ENCODE measurements around the gene ROGDI. TPM values are rescaled to one million over a fixed set of nuclear protein-coding genes. Genes with fewer than 3 reads are reported as not detected.

Gene ROGDI
- total RNA-seq, 2 donors from 2014 or later, result 21.8 to 25.9 TPM

DNA sequence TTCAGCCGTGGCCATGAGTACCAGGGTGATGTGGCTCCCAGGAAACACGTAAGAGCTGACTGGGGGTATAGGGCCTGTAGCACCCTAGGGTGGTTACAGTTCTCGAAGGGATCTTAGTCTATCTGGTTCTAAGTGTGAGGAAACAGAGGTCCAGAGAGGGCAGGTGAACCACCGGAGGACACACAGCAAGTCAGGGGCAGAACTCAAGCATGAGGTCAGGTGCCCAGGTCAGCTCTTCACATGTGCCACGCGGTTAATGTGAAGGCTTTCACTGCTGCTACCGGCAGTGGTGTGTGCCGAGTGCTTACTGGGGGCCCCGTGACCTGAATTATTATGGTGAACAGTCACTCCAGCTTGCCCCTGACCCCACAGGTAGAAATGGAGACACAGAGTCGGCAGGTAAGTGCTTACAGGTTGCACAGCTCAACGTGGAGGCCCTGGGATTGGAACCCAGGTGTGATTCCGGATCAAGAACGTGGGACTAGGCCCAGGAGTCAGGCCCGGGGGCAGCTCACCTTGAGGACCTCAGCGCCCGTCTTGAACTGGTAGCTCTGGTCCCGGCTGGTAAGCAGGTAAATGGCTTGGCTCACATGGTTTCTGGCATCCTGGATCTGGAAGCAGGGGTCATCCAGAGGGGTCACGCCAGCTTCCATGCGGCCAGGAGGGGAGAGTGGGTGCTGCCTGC is 3.1 kb downstream of the ROGDI start:
- Histone ChIP-seq H3K9me3 (no peaks in the 10 kb centered on the region), H3K36me3 (replicated peaks in 1 of 2; ENCODE audit: insufficient read depth in 1 of 2, low read depth in 2 of 2) (no peaks in the 10 kb centered on the region), H3K4me1 (peaks cover 57% of the 10 kb centered on the region), H3K4me3 (no peak overlapping the region), H3K27ac (peak overlapping the region in 1 of 4 donors; percentile 80), H3K27me3 (no peaks in the 10 kb centered on the region)
- no peak for DNase-seq
- intact Hi-C loops (cut with DNase I), result no loop called here
- TF ChIP-seq, protein P1, sequence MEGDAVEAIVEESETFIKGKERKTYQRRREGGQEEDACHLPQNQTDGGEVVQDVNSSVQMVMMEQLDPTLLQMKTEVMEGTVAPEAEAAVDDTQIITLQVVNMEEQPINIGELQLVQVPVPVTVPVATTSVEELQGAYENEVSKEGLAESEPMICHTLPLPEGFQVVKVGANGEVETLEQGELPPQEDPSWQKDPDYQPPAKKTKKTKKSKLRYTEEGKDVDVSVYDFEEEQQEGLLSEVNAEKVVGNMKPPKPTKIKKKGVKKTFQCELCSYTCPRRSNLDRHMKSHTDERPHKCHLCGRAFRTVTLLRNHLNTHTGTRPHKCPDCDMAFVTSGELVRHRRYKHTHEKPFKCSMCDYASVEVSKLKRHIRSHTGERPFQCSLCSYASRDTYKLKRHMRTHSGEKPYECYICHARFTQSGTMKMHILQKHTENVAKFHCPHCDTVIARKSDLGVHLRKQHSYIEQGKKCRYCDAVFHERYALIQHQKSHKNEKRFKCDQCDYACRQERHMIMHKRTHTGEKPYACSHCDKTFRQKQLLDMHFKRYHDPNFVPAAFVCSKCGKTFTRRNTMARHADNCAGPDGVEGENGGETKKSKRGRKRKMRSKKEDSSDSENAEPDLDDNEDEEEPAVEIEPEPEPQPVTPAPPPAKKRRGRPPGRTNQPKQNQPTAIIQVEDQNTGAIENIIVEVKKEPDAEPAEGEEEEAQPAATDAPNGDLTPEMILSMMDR (IDR thresholded peaks at IDR 0.05), result no peak
- TF ChIP-seq POLR2A (IDR thresholded peaks at IDR 0.05), result no peak
- WGBS, 2 donors, result 90 to 92% methylated on average over 6 to 16 of the region's 19 CpGs
- no peak for ATAC-seq

GRCh38 chr16:4798456-4798855 is 4.0 kb downstream of the ROGDI start:
- Histone ChIP-seq H3K27ac (no peak overlapping the region), H3K9me3 (no peaks in the 10 kb centered on the region), H3K27me3 (no peaks in the 10 kb centered on the region), H3K4me1 (peaks cover 56% of the 10 kb centered on the region), H3K36me3 (replicated peaks in 1 of 2; ENCODE audit: insufficient read depth in 1 of 2, low read depth in 2 of 2) (no peaks in the 10 kb centered on the region), H3K4me3 (no peak overlapping the region)
- 90% methylated on average over 12 of the region's 16 CpGs; no CpG with 5 or more reads in 1 of the 2 donors for WGBS, 2 donors
- ATAC-seq (no peak), DNase-seq (no peak)
- intact Hi-C loops (cut with DNase I), result no loop called here
- TF ChIP-seq POLR2A (IDR thresholded peaks at IDR 0.05), result no peak
- TF ChIP-seq, protein P1 (IDR thresholded peaks at IDR 0.05), result no peak

DNA sequence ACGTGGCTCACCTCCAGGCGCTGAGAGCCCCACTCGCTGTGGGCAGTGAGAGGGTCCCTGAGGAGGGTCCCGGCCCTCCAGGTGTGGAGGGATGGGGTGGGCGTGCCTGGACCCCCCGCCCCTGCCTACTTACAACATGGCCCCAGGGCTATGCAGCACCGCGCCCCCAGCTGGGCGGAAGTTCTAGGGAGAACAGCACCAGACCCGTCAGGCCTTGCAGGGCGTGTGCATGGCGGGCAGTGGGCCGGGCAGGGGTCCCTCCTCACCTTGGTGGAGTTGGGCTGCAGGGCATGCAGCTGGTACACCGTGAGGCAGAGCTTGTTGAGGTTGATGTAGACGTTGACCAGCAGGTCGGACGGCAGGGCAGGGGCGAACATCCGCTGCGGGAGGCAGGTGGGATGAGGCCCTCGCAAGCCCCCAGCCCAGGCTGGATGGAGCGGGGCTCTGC is 4.6 kb downstream of the ROGDI start:
- H3K27me3 ChIP-seq, result no peaks in the 10 kb centered on the region
- ATAC-seq, result no peak
- H3K4me3 ChIP-seq, result no peak overlapping the region
- H3K27ac ChIP-seq, result no peak overlapping the region
- intact Hi-C loops (cut with DNase I), result no loop called here
- H3K9me3 ChIP-seq, result no peaks in the 10 kb centered on the region
- WGBS, 2 donors, result 90 to 94% methylated on average over 10 to 22 of the region's 22 CpGs
- H3K4me1 ChIP-seq, result peaks cover 50% of the 10 kb centered on the region
- DNase-seq, result no peak
- no peaks in the 10 kb centered on the region for H3K36me3 ChIP-seq (replicated peaks in 1 of 2; ENCODE audit: insufficient read depth in 1 of 2, low read depth in 2 of 2)
- TF ChIP-seq, protein P1 (IDR thresholded peaks at IDR 0.05), result no peak
- TF ChIP-seq POLR2A (IDR thresholded peaks at IDR 0.05), result no peak

- Histone ChIP-seq H3K9me3 (no peaks in the 10 kb centered on the region), H3K27me3 (no peaks in the 10 kb centered on the region), H3K4me3 (no peak overlapping the region), H3K27ac (no peak overlapping the region), H3K4me1 (peaks cover 50% of the 10 kb centered on the region), H3K36me3 (replicated peaks in 1 of 2; ENCODE audit: insufficient read depth in 1 of 2, low read depth in 2 of 2) (no peaks in the 10 kb centered on the region)
- intact Hi-C loops (cut with DNase I), result no loop called here
- TF ChIP-seq, protein P1 (IDR thresholded peaks at IDR 0.05), result no peak
- TF ChIP-seq POLR2A (IDR thresholded peaks at IDR 0.05), result no peak
- no peak for DNase-seq
- 77 to 86% methylated on average over 13 to 21 of the region's 21 CpGs for WGBS, 2 donors
- ATAC-seq, result no peak
These were observed 5.2 kb downstream of the ROGDI start for GRCh38 chr16:4796982-4797804.

Measured in body of pancreas (tissue), 4 donors.